ENCODE results near the gene SNX8.
"Not testable (repeated sequence)": the region's sequence is repeated elsewhere in the genome, so short reads cannot be mapped to it uniquely, and the experiment has no call there.

The SNX8 gene

DNA sequence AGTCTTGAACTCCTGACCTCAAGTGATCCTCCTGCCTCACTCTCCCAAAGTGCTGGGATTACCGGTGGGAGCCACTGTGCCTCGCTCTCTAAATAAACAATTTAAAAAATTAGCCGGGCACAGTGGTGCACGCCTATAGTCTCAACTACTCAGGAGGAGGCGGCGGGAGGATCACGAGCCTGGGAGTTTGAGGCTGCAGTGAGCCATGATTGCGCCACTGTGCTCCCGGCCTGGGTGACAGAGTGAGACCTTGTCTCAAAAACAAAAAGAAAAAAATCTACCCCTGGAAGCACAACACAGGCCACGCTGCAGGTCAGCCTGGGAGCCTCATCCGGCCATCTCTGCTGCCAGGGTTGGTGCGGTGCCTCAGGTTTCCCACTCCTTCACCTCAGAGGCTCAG lies 36.6 kb upstream of the SNX8 start:
- TF ChIP-seq, protein P1, sequence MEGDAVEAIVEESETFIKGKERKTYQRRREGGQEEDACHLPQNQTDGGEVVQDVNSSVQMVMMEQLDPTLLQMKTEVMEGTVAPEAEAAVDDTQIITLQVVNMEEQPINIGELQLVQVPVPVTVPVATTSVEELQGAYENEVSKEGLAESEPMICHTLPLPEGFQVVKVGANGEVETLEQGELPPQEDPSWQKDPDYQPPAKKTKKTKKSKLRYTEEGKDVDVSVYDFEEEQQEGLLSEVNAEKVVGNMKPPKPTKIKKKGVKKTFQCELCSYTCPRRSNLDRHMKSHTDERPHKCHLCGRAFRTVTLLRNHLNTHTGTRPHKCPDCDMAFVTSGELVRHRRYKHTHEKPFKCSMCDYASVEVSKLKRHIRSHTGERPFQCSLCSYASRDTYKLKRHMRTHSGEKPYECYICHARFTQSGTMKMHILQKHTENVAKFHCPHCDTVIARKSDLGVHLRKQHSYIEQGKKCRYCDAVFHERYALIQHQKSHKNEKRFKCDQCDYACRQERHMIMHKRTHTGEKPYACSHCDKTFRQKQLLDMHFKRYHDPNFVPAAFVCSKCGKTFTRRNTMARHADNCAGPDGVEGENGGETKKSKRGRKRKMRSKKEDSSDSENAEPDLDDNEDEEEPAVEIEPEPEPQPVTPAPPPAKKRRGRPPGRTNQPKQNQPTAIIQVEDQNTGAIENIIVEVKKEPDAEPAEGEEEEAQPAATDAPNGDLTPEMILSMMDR (IDR thresholded peaks at IDR 0.05; ENCODE audit: control insufficient read depth, insufficient read depth, low read depth, low read length, missing control alignments): no peak
- DNase-seq (ENCODE audit: low read depth): no peak
- H3K4me3 ChIP-seq (ENCODE audit: control insufficient read depth, low read depth, low read length): no peak overlapping the region

DNA sequence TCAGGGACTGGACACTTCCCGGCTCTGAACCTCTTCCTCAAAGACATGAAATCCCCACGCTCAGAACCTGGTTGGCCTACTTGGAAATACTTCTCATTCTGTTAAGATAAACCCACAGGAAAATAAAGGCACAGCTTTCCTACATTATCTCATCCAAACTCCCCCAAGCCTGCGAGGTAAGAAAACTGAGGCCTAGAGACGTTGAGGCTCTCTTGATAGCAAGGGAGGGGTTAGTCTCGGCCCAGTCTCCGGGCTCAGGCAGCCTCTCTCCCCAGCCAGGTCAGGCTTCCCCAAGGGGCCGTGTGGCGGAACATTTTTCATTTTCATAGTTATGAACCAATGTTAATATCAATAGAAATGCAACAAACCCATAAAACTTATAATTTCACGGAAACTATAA lies 35.8 kb upstream of the SNX8 start:
- TF ChIP-seq, protein P1 (IDR thresholded peaks at IDR 0.05; ENCODE audit: control insufficient read depth, insufficient read depth, low read depth, low read length, missing control alignments): no peak
- no peak overlapping the region for H3K4me3 ChIP-seq (ENCODE audit: control insufficient read depth, low read depth, low read length)
- DNase-seq (ENCODE audit: low read depth): no peak

DNA sequence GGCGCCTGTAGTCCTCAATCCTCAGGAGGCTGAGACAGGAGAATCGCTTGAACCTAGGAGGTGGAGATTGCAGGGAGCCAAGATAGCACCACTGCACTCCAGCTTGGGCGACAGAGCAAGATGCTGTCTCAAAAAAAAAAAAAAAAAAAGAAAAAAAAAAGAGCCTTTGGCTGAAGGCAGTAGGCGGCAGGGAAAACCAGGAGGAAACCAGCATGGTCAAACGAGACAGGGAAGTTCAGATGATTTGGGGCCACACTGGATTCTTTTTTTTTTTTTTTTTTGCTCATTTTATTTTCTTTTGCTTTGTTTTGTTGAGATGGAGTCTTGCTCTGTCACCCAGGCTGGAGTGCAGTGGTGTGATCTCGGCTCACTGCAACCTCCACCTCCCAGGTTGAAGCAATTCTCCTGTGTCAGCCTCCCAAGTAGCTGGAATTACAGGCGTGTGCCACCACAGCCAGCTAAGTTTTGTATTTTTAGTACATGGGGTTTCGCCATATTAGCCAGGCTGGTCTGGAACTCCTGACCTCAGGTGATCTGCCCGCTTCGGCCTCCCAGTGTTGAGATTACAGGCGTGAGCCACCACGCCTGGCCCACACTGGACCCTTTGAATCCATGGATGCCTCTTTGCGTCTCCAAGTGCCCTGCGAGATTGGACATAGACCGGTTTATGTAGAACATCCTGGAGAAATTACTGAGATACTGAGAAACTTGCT lies 33.3 kb upstream of the SNX8 start:
- H3K4me3 ChIP-seq (ENCODE audit: control insufficient read depth, low read depth, low read length); DNase-seq (ENCODE audit: low read depth): not testable (repeated sequence)

DNA sequence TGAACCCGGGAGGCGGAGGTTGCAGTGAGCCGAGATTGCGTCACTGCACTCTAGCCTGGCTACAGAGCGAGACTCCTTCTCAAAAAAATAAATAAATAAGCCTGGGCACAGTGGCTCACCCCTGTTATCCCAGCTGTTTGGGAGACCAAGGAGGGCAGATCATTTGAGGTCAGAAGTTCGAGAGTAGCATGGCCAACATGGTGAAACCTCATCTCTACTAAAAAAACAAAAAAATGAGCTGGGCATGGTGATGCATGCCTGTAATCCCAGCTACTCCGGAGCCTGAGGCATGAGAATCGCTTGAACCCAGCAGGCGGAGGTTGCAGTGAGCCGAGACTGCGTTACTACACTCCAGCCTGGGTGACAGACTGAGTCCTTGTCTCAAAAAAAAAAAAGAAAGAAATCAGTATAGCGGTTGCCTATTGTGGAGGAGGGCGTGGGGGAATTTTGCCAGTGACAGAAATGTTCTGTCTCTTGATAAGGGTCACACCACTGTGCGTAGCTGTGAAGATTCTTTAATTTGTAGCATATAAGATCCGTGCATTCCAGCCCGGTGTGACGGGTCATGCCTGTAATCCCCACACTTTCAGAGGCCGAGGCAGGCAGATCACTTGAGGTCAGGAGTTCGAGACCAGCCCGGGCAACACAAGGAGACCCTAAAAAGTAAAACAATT lies 22.5 kb upstream of the SNX8 start:
- TF ChIP-seq, protein P1 (IDR thresholded peaks at IDR 0.05; ENCODE audit: control insufficient read depth, insufficient read depth, low read depth, low read length, missing control alignments): no peak
- no peak for DNase-seq (ENCODE audit: low read depth)
- H3K4me3 ChIP-seq (ENCODE audit: control insufficient read depth, low read depth, low read length): no peak overlapping the region

DNA sequence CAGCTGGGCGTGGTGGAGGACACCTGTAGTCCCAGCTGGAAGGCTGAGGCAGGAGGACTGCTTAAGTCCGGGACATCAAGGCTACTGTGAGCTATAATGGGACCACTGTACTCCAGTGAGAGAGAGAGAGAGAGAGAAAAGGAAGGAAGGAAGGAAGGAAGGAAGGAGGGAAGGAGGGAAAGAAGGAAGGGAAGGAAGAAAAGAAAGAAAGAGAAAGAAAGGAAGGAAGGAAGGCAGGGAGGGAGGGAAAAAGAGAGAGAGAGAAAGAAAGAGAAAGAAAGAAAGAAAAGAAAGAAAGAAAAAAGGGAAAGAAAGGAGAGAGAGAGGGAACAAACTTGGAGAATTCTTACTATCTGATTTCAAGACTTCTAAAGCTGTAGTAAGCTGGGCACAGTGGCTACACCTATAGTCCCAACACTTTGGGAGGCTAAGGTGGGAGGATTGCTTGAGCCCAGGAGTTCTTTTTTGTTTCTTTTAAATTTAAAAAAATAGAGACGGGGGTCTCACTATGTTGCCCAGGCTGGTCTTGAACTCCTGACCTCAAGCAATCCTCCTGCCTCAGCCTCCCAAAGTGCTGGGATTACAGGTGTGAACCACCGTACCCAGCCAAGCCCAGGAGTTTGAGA lies 18.5 kb upstream of the SNX8 start:
- not testable (repeated sequence) for DNase-seq (ENCODE audit: low read depth)

DNA sequence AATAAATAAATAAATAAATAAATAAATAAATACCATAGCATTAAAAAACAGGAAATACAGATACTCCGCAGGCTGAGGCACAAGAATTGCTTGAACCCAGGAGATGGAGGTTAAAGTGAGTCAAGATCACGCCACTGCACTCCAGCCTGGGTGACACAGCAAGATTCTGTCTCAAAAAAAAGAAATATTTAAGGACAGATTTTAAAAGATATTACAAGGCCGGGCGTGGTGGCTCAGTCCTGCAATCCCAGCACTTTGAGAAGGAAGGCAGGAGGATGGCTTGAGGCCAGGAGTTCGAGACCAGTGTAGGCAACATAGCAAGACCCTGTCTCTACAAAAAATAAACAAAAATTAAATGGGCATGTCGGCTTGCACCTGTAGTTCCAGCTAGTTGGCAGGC lies 17.5 kb upstream of the SNX8 start:
- TF ChIP-seq, protein P1 (IDR thresholded peaks at IDR 0.05; ENCODE audit: control insufficient read depth, insufficient read depth, low read depth, low read length, missing control alignments): no peak

More for the DNA sequence above, 18.5 kb upstream of the SNX8 start:
- H3K4me3 ChIP-seq (ENCODE audit: control insufficient read depth, low read depth, low read length): not testable (repeated sequence)

DNA sequence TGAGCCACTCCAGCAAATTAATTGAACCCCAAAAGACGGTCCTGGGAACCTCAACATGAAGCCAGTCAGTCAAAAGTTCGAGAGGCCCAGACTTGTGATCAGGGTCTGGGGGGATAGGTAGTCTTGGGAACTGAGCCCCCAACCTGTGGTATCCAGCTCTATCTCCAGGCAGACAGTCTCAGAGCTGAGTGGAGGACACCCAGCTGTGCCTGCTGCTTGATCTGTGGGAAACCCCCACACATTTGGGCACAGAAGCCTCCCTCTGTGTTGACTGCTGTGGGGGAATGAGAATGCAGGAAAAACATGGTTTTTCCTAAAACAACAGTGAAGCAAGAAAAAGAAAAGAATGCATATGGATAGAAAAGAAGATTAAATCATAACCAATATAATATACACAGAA lies 16.3 kb upstream of the SNX8 start:
- TF ChIP-seq, protein P1 (IDR thresholded peaks at IDR 0.05; ENCODE audit: control insufficient read depth, insufficient read depth, low read depth, low read length, missing control alignments): no peak
- H3K4me3 ChIP-seq (ENCODE audit: control insufficient read depth, low read depth, low read length): no peak overlapping the region
- no peak for DNase-seq (ENCODE audit: low read depth)

More for the DNA sequence above, 17.5 kb upstream of the SNX8 start:
- H3K4me3 ChIP-seq (ENCODE audit: control insufficient read depth, low read depth, low read length): no peak overlapping the region
- no peak for DNase-seq (ENCODE audit: low read depth)
